GM21737 (cell line): Measurements from ENCODE around the gene TMEM220.

ENCODE experiments used
- ATAC-seq: cut with Tn5 transposase; IDR thresholded peaks from one replicate; pipeline ENCODE4 v1.9.1; 2021; ENCODE audit warnings: mild to moderate bottlenecking, moderate library complexity; ENCODE audit not compliant: unreplicated experiment

The TMEM220 gene

DNA sequence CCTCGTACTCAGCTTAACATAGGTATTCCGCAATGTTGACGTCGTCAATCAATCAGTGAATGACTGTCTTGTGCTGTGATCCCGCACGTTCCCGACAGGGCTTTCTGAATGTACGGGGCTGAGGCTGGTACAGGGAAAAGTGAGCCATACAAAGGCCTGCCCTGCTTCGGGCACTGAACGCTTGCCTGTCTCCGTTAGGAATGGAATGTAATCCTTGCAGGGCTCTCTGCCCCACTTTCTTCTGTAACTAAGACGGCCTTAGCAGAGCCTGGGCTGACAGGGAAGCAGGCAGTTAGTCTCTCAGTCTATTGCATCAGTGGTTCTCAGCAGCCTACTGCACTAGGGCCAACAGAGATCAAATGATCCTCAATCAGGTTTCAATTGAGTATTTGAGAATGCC, 56.5 kb downstream of the TMEM220 start:
- no peak for ATAC-seq

DNA sequence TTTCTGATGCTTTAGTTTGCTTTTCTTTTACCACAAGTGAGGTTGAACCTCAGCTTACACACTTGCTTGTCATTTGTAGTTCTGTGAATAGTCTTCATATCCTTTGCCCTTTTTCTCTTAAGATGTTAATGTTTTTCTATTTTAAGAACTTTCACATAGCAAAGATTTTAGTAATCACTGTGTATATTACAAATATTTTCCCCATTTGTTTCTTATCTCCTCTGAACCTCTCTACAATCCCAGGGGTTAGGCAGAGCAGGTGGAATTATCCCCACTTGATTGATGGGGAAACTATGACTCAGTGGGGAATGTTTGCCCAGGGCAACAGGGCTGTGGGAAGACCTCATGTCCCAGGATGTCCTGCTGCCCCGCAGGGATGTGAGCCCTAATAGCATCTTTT, 61.0 kb downstream of the TMEM220 start:
- ATAC-seq: no peak

DNA sequence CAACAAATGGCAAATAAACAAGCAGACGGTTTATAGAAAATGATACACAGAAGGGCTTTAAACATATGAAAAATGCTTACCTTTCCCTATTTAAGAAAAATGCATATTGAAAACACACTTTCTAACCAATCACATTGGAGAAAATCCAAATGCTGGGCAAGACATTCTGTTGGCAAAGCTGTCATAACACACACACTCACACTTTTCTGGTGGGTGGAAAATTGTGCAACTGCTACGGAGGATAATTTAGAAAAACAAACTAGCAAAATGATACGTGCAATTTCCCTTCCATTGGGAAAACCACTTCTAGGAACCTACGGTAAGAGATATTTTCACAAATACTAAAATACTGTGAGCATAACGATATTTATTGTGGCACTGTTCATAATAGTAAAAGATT, 62.9 kb downstream of the TMEM220 start:
- no peak for ATAC-seq

DNA sequence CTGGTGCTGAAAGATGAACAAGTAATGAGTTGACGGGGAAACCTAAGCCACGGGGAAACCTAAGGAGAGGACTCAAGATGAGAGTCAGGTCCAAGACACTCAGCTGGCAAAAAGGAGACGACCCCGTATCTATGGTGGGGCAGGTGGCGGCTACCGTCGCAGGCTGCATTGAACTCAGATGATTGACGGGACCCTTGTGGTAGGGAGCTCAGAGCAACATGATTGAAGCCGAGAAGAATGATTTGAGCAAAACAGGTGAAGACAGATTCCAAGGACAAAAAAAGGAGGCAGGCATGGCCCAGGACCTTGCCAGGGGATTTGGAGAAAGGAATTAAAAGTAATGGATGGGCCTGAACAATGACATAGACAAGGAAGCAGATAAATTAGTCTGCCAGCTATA, 65.3 kb downstream of the TMEM220 start:
- ATAC-seq: no peak
